GM19099 (cell line): ENCODE measurements around the gene LYRM9.

Experiments used
- POLR2A ChIP-seq: IDR thresholded peaks from 3 replicates; pipeline ENCODE4 v1.6.1; 2011; ENCODE audit warnings: low read depth; ENCODE audit not compliant: insufficient read length; ENCODE audit errors: extremely low read depth

Gene LYRM9

DNA sequence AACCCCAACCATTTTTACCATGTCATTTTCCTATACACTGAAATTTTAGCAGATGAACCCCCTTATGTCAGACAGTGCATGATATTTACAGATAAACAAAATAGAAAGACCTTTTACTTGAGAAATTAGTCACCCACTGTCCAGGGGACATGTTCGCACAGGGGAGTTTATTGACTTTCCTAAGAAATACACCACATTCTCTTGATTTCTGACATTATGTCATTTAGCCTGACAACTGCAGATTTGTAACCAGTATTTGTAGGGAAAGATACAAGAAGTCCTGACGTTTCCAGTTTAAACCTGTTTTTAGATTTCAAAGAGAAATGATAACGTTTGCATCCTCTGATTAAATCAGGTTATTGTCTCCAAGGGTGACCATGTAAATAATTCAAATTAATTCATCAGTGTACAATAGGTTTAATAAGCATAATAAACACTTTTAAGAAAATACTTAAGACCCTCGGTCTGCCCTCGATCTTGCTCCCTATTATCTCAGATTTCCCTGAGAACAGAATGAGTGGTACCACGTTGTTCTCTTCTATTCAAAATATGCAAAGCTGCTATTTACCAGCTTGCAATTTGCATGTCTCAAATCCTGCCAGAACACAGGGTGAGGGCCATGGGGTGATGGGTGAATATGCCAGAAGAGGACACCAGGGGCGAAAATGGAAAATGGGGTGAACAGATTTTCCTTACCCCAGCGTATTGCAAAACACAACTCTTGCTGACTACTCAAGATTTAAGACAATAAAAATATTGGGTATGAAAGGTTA, 2.1 kb upstream of the LYRM9 start:
- TF ChIP-seq POLR2A = no peak

DNA sequence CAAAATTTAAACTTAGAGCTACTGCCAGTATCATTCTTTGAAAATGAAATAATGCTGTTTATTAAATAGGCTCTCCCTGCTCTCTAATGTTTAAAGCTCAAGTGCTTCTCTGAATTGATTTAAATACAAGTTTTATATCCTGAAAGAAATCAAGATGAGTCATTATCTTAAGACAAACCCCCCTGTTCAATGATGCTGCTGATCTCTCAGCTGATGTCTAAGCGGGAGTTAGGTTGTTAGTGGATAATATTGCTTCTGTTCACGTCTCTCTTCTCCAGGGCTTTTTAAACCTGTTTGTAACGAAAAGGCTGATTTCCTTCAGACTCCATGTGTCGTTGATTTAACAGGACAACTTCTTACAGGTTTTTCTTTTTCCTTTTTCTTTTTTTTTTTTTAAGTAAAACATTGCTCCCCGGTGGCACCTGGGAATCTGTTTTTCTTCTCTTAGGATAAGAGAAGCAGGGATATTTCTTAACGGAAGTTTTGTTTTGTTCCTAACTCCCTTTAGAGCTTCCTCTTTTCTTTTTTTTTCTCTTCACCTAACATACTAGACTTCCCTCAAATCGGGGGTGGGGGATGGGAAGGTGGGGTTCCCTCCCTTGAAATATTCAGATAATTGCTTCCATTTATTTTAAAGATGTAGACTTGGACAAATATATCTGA, 807 bp upstream of the LYRM9 start:
- no peak for TF ChIP-seq POLR2A

DNA sequence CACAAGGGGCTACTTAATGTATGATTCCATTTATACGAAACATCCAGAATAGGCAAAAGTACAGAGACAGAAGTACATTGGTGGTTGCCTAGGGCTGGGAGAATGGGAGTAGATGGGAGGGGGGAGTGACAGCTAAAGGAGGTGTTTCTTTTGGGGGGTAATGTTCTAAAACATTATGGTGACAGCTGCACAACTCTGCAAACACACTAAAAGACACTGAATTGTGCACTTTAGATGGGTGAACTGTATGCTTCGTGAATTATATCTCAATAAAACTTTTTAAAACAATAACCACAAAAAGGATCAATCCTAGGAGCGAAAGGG, 661 bp downstream of the LYRM9 start:
- TF ChIP-seq POLR2A = no peak

DNA sequence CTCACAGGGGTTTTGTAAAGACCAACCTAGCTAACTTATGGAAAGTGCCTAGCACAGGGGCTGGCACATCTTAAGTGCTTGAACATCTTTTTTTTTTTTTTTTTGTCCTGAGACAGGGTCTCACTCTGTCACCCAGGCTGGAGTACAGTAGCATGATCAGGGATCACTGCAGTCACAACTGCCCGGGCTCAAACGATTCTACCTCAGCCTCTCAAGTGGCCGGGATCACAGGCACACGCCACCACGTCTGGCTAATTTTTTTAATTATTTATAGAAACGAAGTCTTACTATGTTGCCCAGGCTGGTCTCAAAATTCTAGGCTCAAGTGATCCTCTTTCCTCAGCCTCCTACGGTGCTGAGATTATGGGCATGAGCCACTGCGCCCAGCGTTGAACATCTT, 1.3 kb downstream of the LYRM9 start:
- TF ChIP-seq POLR2A = no peak

DNA sequence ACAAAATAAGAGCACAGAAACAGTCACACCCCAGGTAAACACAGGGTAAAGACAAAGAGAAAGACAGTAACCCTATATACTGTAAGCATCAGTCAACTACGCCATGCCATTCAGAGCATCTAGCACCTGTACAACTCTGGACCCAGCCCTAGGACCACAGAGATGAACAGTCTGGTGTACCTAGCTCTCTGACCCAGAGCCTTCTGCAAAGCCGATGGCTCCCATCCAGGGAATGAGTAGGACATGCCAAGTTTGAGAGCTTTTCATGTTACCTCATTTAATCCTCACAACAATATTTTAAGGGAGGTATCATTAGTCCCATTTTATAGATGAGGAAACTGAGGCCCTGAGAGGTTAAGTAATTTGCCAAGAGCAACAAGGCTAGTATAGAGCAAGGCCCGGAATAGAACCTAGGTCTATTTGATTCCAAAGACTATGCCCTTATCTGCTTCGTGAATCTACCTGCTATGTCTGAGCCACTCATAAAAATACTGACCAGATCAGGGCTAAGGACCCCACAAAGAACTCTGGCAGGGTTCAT, 3.4 kb downstream of the LYRM9 start:
- TF ChIP-seq POLR2A = no peak

DNA sequence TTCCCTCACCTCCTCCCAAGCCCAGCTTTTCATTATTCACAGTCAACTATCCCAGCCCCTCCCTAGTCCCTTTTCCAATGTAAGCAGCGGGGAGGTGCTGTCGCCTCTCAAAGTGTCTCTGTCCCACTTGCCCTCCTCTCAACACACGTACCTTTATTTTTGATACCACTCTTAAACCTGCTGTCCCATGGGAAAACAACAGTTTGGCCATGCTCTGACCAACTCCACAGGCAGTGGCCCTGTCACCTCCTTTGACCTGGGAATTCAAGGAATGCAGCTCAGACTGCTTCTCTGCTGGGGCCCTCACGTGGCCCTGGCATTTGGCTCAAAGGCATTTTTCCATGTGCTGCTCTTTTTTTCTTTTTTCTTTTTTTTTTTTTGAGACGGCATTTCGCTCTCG, 4.2 kb downstream of the LYRM9 start:
- TF ChIP-seq POLR2A = no peak

DNA sequence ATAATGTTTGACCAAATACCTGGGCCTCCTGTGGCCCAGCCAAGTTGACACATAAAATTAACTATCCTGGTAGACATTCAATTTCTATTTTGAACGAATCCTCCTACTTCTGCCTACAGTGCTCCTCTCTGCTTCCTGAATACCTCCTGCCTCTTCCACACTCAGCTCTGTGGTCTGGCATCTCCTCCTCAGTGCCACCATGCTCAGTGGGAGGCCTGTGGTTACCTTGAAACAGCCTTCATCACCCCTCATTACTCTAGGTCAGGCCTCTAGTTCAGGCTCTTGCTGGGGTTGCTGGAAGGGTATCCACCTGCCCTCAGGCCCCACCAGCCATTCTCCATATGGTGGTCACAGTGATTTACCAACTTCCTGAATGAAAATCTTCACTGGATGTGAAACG, 5.1 kb downstream of the LYRM9 start:
- no peak for TF ChIP-seq POLR2A

DNA sequence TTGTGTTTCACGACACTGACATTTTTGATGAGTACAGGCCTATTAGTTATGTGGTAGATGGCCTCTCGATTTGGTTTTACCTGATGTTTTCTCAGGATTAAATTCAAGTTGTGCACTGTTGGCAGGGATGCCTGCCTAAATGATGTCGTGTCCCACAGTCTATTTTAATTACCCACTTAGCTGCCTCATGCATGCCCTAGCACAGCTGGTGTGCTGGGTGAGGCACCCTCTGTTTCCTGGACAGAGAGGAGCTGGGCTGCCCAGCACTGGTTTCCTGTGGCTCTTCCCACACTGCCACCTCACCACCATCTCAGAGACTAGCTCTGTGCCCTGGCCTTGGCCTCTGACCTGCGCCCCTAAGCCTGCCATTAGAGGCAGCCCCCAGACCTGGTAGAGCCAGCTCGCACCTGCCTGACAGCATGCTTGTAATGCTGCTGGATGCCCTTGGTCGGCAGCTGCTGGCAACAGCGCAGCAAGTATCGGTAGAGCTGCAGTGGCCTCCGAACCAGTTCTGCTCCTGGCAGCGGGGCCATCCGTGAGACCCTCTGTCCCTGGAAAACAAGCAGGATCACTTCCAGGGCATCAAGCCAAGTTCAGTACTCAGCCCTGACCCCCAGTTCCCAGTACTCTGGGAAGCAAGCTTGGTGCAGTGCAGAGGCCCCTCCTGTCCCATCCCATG, 10.9 kb downstream of the LYRM9 start:
- no peak for TF ChIP-seq POLR2A

DNA sequence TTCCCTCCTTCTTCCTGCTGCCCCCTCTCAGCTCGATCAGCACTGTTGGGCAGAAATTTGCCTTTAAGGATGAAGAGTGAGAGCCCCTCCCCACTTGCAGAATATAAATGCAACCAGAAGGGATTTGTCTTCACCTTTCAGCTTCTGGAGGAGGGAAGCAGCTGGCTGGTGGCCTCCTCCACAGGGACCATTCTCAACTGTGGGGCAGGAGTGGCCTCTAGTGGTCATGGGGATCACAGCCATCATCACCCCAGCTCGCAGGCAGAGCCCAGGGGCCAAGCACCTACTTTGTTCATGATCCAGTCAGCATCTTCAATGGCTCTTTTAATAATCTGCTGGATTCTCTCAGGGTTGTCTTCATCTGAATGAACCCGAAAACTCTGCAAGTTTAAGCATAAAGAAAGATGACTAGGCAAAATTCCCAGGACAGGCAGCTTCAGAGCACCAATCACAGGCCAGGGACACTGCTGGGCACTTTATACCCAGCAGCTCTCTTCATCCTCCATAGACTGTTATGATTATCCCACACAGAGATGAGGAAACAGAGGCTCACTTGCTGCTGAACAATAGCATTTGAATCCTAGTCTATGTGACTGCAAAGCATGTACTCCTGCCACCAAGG, 13.1 kb downstream of the LYRM9 start:
- TF ChIP-seq POLR2A = no peak

DNA sequence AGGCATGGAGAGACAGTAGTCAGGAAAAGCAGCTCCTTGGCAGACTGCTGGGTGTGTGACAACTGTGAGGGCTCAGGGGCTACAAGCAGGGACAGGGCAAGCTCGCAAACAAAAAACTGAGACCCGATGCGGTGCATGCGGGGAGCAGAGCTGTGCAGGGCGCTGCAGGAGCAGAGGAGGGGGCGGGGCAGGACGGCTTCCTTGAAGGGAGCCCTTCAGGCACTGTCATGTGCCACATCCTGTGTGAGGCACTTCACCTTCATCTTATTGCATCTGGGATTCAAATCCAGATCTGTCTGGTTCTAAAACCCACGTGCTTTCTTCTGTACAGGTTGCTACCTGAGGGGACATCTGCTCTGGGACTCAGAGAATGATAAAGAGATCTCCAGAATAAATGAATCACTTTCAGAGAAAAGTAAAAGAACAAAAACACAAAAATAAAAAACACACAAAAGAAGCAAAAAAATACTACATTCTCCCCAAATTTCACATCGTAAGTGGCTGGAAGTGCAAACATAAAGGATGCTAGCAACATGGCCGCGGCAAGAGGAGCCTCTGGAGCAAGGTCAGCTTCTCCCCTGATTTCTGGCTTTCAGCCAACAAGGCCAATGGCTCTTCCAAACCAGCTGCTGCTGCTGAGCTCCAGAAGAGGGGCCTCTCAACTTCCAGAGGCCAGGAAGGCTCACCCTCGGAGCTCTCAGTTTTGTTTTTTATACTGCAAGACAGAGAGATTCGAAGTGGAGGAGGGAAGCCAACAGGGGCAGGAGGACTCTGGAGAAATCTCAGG, 14.2 kb downstream of the LYRM9 start:
- TF ChIP-seq POLR2A = no peak

DNA sequence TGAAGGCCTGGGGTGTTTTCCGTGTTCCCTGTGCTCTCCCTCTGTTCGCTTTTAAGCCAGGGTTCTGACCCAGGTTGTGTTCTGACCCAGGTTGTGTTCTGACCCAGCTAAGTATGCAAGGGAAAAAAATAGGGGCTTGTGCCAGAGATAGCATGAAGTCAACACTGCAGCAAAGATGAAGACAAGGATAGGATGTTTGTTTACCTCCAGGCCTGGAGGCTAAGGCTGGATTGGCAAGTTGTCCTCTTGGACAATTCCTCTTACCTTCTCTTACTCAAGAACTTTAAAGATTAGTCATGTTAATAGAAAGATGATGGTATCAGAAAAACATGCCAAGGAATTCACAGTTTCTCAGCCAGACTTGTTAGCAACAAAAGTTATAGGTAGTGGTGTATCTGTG, 19.4 kb downstream of the LYRM9 start:
- TF ChIP-seq POLR2A = no peak

DNA sequence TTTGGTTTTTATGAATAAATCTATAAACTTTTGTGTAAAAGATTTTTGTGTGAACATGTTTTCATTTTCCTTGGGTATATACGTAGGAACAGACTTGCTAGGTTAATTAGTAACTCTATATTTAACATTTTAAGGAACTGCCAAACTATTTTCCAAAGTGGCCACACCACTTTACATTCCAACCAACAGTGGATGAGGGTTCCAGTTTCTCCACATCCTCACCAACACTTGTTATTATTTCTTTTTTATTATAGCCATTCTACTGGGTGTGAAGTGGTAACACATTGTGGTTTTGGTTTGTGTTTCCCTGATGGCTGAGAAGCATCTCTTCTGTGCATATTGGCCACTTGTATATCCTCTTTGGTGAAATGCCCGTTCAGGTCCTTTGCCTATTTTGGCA, 20.0 kb downstream of the LYRM9 start:
- no peak for TF ChIP-seq POLR2A

DNA sequence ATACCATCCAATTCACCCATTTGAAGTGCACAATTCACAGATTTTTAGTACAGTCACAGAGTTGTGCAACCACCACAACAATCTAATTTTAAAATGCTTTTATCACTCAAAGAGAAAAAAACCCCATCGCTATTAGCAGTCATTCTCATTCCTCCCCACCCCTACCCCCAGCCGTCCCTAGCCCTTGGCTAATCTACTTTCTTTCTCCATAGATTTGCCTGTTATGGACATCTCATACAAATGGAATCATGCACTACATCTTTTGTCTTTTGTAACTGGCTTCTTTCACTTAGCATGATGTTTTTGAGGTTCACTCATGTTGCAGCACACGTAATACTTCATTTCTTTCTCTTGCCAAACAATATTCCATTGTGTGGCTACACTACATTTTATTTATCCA, 20.4 kb downstream of the LYRM9 start:
- TF ChIP-seq POLR2A = no peak

DNA sequence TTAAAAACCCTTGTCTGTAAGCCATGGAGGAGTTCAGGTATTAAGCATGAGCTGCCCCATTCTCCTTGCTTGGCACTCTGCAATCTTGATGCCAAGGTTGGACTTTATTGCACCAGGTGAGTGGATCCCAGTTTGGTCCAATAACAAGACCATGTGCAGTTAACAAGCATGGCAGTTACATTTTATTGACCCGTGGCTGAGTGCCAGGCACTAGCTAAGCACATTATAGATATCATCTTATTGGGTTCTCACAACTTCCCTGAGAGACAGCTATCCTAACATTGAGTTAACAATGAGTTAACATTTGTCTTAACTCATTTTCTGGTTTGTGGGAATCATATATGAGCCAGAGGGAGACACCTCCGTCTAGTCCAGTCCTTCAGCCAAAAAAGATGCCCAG, 21.8 kb downstream of the LYRM9 start:
- no peak for TF ChIP-seq POLR2A

DNA sequence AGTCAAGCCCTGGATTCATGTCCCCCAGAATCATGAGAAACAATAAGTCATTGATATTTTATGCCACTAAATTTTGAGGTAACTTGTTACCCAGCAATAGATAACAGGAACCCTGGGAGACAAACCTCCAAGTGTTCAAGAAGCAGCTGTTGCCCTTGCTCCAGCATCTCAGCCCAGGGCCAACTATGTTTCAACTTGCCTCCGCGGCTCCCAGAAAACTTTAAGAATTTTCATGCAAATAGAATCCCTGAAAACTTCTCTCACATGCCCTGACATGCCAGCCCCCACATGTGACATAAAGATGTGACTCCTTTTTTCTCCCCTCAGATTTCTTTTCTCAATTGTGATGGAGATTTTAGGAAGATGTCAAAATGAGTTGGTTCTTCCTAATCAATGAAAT, 22.8 kb downstream of the LYRM9 start:
- TF ChIP-seq POLR2A = no peak
